ENCODE results near the gene PRSS23.

PRSS23 gene

GRCh38 chr11:86773513-86774252, 26.7 kb upstream of the PRSS23 start:
- no peak overlapping the region for H3K27ac ChIP-seq
- no peaks in the 10 kb centered on the region for H3K36me3 ChIP-seq
- H3K9me3 ChIP-seq: no peaks in the 10 kb centered on the region
- no peak for TF ChIP-seq CTCF (IDR thresholded peaks at IDR 0.05)
- H3K27me3 ChIP-seq: no peaks in the 10 kb centered on the region
- H3K4me3 ChIP-seq (ENCODE audit: low read depth in 1 of 2, low read length in 1 of 2): no peak overlapping the region
- no peaks in the 10 kb centered on the region for H3K4me1 ChIP-seq (ENCODE audit: control insufficient read depth in 1 of 2, insufficient read depth in 1 of 2, low read depth in 1 of 2, low read length in 1 of 2)

- no peaks in the 10 kb centered on the region for H3K36me3 ChIP-seq
These were observed 25.9 kb upstream of the PRSS23 start for GRCh38 chr11:86774417-86774816.

GRCh38 chr11:86775361-86775760, 25.0 kb upstream of the PRSS23 start:
- Histone ChIP-seq H3K27ac (no peak overlapping the region), H3K4me3 (ENCODE audit: low read depth in 1 of 2, low read length in 1 of 2) (no peak overlapping the region), H3K4me1 (ENCODE audit: control insufficient read depth in 1 of 2, insufficient read depth in 1 of 2, low read depth in 1 of 2, low read length in 1 of 2) (no peaks in the 10 kb centered on the region), H3K36me3 (no peaks in the 10 kb centered on the region), H3K9me3 (no peaks in the 10 kb centered on the region), H3K27me3 (no peaks in the 10 kb centered on the region)
- TF ChIP-seq CTCF (IDR thresholded peaks at IDR 0.05): no peak

More at GRCh38 chr11:86774417-86774816, 25.9 kb upstream of the PRSS23 start:
- no peak overlapping the region for H3K4me3 ChIP-seq (ENCODE audit: low read depth in 1 of 2, low read length in 1 of 2)
- H3K27me3 ChIP-seq: no peaks in the 10 kb centered on the region
- H3K9me3 ChIP-seq: no peaks in the 10 kb centered on the region
- TF ChIP-seq CTCF (IDR thresholded peaks at IDR 0.05): no peak
- no peaks in the 10 kb centered on the region for H3K4me1 ChIP-seq (ENCODE audit: control insufficient read depth in 1 of 2, insufficient read depth in 1 of 2, low read depth in 1 of 2, low read length in 1 of 2)
- H3K27ac ChIP-seq: no peak overlapping the region

- no peaks in the 10 kb centered on the region for H3K27me3 ChIP-seq
- H3K9me3 ChIP-seq: no peaks in the 10 kb centered on the region
- no peaks in the 10 kb centered on the region for H3K4me1 ChIP-seq (ENCODE audit: control insufficient read depth in 1 of 2, insufficient read depth in 1 of 2, low read depth in 1 of 2, low read length in 1 of 2)
- no peak for TF ChIP-seq CTCF (IDR thresholded peaks at IDR 0.05)
- H3K27ac ChIP-seq: no peak overlapping the region
- H3K4me3 ChIP-seq (ENCODE audit: low read depth in 1 of 2, low read length in 1 of 2): no peak overlapping the region
- no peaks in the 10 kb centered on the region for H3K36me3 ChIP-seq
These were observed 18.8 kb upstream of the PRSS23 start for GRCh38 chr11:86781546-86781945.

- H3K9me3 ChIP-seq: no peaks in the 10 kb centered on the region
- no peak overlapping the region for H3K27ac ChIP-seq
- no peaks in the 10 kb centered on the region for H3K27me3 ChIP-seq
- no peak overlapping the region for H3K4me3 ChIP-seq (ENCODE audit: low read depth in 1 of 2, low read length in 1 of 2)
- TF ChIP-seq CTCF (IDR thresholded peaks at IDR 0.05): no peak
- no peaks in the 10 kb centered on the region for H3K4me1 ChIP-seq (ENCODE audit: control insufficient read depth in 1 of 2, insufficient read depth in 1 of 2, low read depth in 1 of 2, low read length in 1 of 2)
- H3K36me3 ChIP-seq: no peaks in the 10 kb centered on the region
These were observed 17.6 kb upstream of the PRSS23 start for GRCh38 chr11:86782742-86783141.

Data from neutrophil (primary cell).